Renal cortex interstitium (tissue), 11 donors: ENCODE measurements around the gene PNPLA5. TPM values are rescaled to one million over a fixed set of nuclear protein-coding genes. Genes with fewer than 3 reads are reported as not detected.
"Not testable (repeated sequence)": the region's sequence is repeated elsewhere in the genome, so short reads cannot be mapped to it uniquely, and the experiment has no call there.

Experiments used
- DNase-seq, 11 donors: peaks; one replicate each; pipeline ENCODE4 v3.0.0-alpha.2; 2013; ENCODE audit warnings: low read depth in 9 of 11, low spot score in 4 of 11; ENCODE audit errors: extremely low read depth in 1 of 11
- polyA plus RNA-seq, 3 donors: library from polyadenylated mRNA; unstranded; fragments of 120-200 nt; gene quantifications; one replicate each; pipeline ENCODE4 v1.2.1, GENCODE V29; 2013; ENCODE audit not compliant: insufficient read length in 3 of 3

The PNPLA5 gene
- polyA plus RNA-seq, 3 donors, result 0.07 to 0.18 TPM; not detected in 1

DNA sequence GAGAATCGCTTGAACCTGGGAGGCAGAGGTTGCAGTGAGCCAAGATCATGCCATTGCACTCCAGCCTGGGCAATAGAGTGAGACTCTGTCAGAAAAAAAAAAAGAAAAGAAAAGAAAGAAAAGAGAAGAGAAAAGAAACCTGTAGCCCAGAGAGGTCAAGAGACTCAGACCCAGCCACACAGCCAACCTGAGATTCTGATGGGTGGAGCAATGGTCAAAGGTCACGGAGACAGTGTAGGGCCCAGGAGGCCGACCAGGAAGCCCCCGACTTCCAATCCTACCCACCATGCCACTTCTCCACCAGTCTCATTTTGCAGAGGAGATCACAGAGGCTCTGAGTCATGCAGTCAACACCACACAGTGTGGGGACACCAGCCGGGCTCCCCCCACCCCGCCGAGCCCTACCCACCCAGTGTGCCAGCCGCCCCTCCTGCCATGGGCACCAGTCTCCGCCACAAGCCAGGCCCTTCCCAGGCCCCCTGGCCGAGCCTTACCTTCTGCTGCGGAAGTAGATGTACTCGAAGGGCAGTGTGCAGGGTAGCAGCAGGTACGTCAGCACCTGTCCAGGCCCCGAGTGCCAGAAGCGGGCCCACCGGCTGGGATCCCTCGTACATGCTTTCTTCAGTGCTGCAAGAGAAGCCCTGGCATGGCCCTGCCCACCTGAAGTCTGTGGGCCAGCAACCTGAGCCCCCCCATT lies 7.9 kb downstream of the PNPLA5 start:
- DNase-seq, result no peak

DNA sequence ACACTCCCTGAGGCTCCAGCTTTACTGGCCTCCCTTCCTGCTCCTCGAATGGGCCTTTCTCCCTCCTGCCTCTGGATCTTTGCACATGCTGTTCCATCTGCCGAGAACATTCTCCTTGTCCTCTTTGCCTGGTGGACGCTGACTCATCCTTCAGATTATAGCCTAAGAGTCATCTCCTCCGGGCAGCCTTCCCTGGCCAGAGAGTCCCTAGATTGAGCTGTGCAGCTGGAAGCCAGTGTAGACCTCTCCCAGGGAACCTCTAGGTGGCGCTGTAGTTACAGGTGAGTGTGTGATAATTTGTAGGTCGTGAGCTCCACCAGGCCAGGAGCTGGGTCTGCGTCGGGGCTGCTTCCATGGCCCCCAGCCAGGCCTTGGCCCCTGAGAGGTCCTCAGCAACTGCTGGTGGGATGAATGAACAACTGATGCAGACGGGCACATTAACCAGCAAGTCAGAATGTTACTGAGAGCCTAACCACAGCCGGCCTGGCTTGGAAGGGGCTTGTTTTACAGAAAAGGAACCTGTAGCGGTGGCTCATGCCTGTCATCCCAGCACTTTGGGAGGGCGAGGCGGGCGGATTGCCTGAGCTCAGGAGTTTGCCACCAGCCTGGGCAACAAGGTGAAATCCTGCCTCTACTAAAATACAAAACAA lies 8.7 kb downstream of the PNPLA5 start:
- DNase-seq, result peak in 5 of 11 donors; percentile 19 to 61 (median 51)

DNA sequence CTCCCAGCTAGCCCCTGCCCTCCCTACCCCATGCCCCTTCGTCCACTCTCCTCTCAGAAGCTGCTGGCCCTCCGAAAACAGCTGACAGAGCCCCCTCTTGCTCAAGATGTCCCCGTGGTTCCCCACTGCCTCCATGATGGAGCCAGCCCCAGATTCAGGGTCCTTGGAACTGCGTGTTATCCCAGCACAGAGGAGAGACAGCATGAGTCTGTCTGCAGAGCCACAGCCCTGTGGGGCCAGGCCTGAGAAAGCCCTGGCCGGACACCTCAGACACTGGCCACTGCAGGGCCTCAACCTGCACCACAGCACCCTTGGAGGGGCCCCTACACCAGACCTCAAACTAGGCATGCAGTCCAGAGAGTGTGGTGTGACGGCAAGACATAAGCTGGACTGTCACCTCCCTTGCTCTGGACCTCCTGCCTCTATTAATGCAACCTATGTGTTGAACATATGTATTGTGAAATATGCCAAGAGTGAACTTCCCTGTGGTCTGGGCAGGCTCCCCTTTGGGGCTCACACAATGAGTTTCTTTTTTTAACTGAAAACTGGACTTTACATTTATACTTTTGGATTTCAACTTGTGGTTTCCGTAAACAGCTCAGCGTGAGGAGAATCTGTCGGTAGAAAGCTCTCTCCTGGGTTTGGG lies 9.6 kb downstream of the PNPLA5 start:
- no peak for DNase-seq

DNA sequence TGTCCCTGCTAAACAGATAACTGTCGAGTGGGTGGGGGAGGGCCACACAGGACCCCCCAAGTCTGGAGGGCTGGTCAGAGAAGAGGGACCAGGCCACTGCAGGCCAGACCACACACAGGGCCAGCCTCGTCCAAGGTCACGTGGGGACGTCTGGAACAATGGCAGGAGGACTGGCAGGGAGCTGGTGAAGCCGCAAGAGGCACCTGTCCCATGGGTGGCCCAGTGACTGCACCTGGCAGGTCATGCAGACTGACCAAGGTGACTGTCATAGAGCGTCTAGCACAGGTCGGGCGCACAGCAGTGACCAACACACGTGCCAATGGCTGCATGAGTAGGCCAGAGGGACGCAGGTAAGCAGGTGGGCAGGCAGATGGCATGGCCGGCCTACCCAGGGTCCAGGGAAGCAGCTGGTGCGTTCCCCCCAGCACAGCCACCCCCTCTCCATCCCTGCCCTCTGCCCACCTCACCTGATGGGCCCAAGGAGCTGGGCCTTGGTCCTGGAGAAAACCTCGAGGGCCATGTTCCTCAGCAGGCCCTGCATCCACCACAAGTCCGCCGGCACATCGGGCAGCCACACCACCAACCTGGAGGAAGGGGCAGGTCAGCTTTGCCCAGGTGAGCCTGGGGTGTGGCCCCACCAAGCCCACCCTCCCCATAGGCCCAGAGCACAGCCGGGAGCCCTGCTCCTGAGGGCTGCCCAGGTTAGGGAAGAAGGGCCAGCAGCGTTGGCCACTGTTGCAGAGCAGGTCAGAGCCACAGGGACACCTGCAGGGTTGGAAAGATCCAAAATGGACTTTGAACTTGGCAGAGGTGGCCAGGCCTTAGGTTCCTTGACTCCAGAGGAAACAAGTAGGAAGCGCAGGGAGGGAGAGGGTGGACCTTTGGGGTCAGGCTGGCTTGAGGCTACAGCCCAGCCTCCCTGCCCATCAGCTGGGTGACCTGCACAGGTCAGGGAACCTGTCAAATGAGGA lies 10.4 kb downstream of the PNPLA5 start:
- no peak for DNase-seq

DNA sequence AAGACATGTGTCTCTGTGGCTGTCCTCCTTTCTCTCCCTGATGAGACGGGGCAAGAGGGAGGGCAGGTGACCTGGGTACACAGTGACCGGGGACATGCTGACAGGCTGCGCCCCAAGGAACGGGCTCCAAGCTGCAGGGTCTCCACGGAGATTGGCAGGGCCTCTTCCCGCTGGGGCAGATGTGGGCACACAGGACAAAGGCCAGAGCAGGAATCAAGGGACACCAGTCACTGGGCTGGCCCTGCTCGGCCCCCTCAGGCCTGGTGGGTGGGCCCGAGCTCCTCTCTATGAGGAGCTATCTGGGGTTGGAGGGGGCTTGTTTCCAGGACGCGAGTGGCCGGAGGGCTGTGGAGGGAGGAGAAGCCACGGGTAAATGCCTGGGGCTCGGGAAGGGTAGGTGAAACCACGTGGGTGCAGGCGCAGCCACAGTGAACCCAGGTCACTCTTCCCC lies 11.2 kb downstream of the PNPLA5 start:
- DNase-seq, result no peak

DNA sequence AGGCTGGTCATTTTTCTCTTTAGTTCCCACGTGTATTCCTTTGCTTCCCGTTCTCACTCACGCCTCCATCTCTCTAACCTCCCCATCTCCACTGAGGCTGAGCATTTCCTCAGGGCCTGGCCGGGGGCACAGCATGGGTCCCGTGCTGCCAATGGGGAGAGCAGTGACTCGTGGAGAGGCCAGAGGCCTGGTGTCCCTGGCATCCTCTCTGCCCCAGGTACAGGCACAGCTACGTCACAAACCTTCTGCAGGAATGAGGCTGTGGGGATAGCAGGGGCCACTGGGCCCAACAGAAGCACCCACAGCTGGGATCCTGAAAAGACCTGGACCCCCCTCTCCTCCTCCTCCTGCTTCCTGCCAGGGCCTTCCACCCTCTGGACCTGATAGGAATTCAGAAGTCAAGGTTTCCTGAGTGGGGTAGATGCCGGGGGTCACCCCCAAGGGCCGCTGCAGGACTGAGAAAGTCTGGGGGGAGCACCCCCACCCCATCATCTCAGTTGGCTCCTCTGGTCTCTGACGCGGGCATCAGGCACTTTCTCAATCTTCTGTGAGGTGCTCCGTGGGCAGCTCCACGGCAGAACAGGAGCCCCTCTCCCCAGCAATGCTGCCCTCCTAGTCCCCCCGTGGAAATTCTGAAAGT lies 11.8 kb downstream of the PNPLA5 start:
- no peak for DNase-seq

DNA sequence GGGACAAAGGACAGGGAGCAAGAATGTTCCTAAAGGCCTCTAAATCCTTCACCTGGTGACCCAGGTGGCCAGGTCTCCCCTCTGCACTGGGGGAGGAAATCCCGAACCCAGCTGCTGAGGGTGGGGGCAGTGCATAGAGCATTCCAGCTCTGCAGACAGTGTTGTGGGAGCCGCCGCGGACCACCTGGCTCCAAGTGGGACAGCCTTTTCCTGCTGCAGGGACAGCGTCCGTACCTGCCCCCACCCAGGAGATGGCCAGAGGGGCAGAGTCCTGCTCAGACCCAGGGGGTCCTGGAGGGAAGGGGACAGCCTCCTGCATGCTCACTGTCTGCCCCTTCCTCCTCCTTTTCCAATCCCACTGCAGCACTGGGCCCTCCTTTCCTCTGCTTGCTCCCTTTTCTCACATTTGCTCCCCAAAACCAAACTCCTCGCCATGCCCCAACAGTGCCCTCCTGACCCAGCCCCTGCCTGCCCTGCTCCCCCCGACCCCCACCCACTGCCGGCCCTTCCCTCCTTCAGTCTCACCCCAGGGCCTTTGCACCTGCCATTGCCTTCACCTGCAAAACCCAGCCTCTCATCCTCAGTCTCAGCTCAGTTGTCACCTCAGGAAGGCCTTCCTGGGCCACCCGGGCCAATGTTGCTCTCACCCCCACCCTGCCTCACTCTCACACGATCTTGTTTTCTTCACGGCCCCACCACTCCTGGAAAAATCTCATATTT lies 12.8 kb downstream of the PNPLA5 start:
- no peak for DNase-seq

DNA sequence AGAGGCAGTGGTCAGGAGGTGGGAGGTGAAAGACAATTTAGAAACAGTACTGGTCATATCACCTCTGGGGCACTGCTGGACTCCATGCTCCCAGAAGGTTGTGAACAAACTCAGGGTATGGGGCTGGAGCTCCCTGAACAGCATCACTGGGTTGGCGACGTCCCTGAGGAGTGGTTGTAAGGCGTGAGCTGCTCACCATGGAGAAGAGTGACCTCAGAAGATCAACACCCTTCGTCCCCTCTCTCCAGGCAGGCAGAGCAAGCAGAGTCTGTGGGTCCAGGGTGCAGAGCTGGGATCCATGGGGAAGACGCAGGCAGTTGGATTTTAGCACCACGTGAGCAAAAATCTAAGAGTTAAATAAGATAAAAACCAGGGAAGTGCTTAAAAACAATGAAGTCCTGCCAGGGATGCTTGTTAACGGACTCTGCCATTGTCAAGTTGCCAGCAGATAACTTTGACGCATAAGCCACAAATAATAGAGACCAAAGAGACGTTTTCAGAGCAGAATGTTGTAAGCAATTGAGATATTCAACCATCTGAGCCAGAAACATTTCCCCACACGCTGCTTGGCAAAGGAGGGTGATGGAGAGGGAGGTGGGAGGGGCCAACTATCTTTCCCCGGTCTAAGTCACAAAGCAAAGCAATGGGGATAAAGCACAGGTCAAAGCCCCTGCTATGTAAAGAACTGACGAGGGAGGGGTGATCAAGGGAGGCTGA lies 13.6 kb downstream of the PNPLA5 start:
- DNase-seq, result no peak

DNA sequence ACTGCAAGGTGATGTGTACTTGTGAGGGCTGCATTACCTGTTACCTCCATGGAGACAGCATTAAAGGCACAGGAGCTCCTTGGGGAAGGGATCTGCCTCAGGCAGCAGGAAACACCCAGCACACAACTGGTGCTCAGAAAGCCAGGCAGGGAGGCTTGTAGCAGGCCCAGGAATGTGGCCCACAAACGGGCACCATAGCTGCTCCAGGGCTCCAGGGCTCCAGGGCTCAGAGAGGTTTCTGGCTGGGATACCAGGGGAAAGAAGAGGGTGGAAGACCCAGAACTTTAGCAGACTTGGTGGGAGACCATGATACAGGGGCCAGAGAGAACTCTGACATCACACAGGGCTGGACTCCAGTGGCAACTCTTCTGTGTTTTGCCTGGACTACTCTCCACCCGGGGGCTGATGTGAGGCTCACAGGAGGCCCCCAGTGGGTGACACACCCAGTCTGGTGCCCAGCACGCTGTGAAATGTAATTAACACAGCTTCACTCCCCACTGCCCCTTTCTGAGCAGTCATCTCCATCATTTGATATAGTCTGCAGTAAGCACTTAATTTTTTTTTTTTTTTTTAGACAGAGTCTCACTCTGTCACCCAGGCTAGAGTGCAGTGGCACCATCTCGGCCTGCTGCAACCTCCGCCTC lies 14.8 kb downstream of the PNPLA5 start:
- DNase-seq, result no peak

DNA sequence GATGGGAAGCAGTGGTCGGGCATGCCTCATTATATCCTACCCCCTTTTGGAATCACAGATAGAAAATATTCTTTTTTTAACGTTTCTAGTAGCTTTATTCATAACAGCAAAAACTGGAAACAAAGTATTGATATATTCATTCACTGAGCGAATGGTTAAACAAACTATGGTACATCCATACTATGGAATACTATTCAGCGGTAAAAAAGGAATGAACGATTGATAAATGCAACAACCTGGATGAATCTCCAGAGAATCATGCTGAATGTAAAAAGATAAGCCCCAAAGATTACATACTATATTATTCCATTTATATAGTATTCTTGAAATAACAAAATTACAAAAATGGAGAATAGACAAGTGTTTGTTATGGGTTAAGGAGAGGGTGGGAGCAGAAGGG lies 22.0 kb downstream of the PNPLA5 start:
- DNase-seq, result no peak

DNA sequence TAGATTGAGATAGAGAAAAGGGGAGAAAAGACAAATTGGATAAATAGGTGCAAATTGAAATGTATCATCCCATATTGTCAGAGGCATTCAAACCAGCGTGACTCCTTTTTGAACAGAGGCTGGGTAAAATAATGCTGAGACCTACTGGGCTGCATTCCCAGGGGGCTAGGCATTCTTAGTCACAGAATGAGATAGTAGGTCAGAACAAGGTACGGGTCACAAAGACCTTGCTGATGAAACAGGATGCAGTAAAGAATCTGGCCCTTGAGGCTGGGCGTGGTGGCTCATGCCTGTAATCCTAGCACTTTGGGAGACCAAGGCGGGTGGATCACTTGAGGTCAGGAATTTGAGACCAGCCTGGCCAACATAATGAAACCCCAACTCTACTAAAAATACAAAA lies 22.8 kb downstream of the PNPLA5 start:
- not testable (repeated sequence) for DNase-seq

DNA sequence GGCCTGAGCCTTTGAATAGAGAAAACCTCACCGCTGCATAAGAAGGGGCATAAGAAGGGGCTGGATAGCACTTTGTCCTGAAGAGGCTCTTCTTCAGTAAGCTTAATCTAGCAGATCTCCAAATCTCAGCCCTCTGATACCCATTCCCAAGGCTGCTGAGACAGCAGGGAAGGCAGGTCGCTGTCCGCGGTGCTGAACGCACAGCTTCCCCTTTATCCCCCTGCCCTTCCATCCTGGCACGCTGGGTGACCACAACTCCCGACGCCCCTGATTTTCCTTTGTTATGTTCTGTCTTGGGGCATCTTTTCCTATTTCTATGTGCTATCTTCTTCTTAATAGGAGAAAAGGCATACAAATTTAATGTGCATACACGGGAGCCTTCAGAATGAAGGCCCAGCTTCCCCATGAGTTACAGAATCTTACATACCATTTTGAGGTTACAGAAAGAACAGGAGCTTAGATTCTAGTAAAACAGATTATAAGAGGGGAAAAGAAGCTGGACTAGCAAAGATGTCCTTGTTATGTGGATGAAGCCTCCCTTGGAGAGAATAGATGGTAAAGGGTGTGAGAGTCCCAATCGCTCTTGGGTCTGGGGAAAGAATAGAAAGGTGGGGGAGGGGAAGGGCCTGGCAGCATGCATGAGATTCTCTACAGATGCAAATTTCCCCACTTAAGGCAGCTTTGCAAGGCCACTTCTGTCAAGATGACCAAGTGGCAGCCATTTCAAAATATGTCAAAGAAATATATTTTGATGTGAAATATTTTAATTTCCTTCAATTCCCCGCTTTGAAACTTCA lies 23.8 kb downstream of the PNPLA5 start:
- DNase-seq, result peak in 10 of 11 donors; percentile 58 to 82 (median 76)

DNA sequence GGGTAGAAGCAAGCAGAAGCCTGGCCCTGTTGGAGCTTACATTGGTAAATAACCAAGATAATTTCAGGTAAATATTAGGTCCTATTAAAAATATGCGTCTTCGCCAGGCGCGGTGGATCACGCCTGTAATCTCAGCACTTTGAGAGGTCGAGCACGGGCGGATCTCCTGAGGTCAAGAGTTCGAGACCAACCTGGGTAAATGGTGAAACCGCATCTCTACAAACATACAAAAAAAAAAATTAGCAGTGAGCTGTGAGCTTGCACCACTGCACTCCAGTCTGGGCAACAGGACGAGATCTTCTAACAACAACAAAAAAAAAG lies 29.0 kb downstream of the PNPLA5 start:
- DNase-seq, result no peak

DNA sequence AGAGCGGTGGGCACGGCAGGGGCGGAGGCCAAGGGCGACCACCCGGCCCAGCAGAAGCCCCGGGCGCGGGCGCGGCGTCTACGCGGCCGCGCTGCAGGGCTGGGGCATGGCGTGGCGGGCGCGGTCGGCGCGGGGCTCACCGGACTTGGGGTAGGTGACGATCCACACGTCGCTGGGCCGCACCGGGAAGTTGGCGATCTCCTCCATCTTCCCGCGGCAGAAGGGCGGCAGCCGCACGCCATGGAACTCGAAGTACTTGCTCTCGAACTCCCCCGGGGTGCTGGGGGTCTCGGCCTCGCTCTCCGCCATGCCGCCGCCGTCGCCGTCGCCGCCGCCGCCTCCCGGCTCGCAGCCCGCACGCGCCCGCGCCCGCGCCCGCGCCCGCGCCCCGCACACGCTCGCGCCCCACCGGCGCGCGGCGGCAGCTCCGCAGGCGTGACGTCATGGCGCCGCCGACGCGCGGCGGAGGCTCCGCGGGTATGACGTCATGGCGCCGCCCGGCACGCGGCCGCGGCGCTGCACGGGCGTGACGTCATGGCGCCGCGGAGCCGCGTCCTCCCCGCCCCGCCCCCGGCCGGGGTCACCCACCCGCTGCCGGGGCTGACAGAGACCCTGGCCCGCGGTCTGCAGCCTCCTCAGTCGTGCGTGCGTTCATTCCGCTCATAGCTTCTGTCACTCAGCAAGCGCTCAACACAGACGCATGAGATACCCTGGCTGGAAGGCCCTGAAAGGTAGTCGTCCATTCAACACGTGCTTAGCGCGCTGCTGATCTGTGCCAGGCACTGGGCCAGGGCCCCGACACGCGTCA lies 29.5 kb downstream of the PNPLA5 start, which contains the start of gene SULT4A1:
Gene SULT4A1, minus strand, starts transcription at position 440 of the 808 bp plus-strand sequence. Its CDS starts 131 bp downstream, at position 309.
- DNase-seq, result peak in 4 of 11 donors; percentile 21 to 46 (median 32)

DNA sequence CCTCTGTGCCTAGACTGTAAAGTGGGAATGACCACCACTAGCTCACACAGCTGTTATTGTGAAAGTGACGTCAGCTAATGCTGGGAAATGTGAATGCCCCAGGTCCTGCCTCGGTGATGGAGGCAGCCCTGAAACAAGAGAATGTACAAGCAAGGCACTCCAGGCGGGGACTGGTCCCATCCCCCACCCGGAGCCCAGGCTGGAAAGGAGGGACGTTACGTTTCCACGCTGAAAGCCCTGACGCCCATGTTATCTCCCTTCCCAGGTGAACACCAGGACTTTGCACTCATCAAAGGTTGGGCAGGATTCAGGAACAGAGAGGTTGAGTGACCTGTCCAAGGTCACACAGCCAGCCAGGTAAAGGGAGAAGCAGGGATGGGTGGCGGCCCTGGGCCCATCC lies 30.3 kb downstream of the PNPLA5 start:
- no peak for DNase-seq
